Ascending aorta (tissue), 2 donors: ENCODE results near the gene SAP130. TPM values are rescaled to one million over a fixed set of nuclear protein-coding genes. Genes with fewer than 3 reads are reported as not detected.

ENCODE experiments used
- DNase-seq, 2 donors: peaks; one replicate each; pipeline ENCODE4 v3.0.0-alpha.2; 2019; ENCODE audit warnings: low spot score in 2 of 2
- H3K27ac ChIP-seq, 2 donors: fragments of 200-600 bp; sonication (generic); one replicate each; pipeline ENCODE4 v1.5.1; 2016 to 2017; ENCODE audit warnings: mild to moderate bottlenecking in 1 of 2
- H3K27me3 ChIP-seq: fragments of 200-600 bp; sonication (generic); one replicate; pipeline ENCODE4 v1.5.1; 2017
- H3K36me3 ChIP-seq, 2 donors: fragments of 200-600 bp; sonication (generic); one replicate each; pipeline ENCODE4 v1.5.1; 2016
- H3K4me1 ChIP-seq, 2 donors: fragments of 200-600 bp; sonication (generic); one replicate each; pipeline ENCODE4 v1.5.1; 2016 to 2017; ENCODE audit warnings: mild to moderate bottlenecking in 1 of 2
- H3K4me3 ChIP-seq, 2 donors: fragments of 200-600 bp; sonication (generic); one replicate each; pipeline ENCODE4 v1.5.1; 2016 to 2017; ENCODE audit warnings: mild to moderate bottlenecking in 1 of 2
- H3K9me3 ChIP-seq, 2 donors: fragments of 200-600 bp; sonication (generic); one replicate each; pipeline ENCODE4 v1.5.1; 2016
- intact Hi-C: fragments of 100-400 bp; cut with DNase I; formaldehyde crosslinking; loops from one replicate; pipeline ENCODE4 v1.15.1; 2023
- total RNA-seq: library from RNA; depleted of rRNA; stranded (reverse); fragments of >200 nt; gene quantifications from one replicate; pipeline ENCODE4 v1.1.0, GENCODE V29; 2016
- TF ChIP-seq, protein P1 (sequence below), 3 experiments: fragments of 200-600 bp in 2 of 3; fragments of 450-650 bp in 1 of 3; sonication (generic) in 2 of 3; IDR thresholded peaks; one replicate each; pipeline ENCODE4 v1.5.1; 2016 to 2019; ENCODE audit warnings: antibody characterized with exemption in 3 of 3, mild to moderate bottlenecking in 1 of 3, moderate library complexity in 1 of 3

SAP130 gene
- total RNA-seq, 1 donor from 2014 or later, result 2.8 TPM

DNA sequence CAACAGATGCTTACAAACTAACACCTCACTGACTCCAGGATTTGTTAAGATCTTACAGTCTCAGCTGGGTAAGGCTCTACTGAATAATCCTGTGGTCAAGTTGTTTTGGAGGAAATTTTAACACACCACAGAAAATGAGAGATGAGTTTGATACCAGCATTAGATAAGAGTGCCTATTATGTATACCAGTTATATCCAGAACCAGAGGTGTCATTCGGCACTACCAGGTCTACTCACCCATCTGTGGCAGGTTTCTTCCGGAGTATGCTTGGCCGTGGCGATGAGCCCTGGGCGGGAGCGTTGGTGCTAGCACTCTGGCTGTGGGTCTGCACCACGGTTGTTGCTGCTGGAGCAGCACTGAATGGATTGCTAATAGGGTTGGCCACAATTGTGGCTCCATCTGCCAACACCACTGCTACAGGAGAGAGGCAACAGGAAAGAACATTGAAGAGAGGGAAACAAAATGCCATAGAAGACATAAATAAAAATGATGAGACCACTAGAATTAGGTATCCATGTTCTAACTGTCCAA lies 41.2 kb downstream of the SAP130 start:
- Histone ChIP-seq H3K9me3 (no peaks in the 10 kb centered on the region), H3K36me3 (peaks cover 54 to 80% of the 10 kb centered on the region in 2 donors), H3K4me3 (no peak overlapping the region), H3K27me3 (no peaks in the 10 kb centered on the region), H3K4me1 (no peaks in the 10 kb centered on the region), H3K27ac (no peak overlapping the region)
- intact Hi-C loops, result no loop called here
- DNase-seq, result no peak
- TF ChIP-seq, protein P1, sequence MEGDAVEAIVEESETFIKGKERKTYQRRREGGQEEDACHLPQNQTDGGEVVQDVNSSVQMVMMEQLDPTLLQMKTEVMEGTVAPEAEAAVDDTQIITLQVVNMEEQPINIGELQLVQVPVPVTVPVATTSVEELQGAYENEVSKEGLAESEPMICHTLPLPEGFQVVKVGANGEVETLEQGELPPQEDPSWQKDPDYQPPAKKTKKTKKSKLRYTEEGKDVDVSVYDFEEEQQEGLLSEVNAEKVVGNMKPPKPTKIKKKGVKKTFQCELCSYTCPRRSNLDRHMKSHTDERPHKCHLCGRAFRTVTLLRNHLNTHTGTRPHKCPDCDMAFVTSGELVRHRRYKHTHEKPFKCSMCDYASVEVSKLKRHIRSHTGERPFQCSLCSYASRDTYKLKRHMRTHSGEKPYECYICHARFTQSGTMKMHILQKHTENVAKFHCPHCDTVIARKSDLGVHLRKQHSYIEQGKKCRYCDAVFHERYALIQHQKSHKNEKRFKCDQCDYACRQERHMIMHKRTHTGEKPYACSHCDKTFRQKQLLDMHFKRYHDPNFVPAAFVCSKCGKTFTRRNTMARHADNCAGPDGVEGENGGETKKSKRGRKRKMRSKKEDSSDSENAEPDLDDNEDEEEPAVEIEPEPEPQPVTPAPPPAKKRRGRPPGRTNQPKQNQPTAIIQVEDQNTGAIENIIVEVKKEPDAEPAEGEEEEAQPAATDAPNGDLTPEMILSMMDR (IDR thresholded peaks at IDR 0.05), result no peak

DNA sequence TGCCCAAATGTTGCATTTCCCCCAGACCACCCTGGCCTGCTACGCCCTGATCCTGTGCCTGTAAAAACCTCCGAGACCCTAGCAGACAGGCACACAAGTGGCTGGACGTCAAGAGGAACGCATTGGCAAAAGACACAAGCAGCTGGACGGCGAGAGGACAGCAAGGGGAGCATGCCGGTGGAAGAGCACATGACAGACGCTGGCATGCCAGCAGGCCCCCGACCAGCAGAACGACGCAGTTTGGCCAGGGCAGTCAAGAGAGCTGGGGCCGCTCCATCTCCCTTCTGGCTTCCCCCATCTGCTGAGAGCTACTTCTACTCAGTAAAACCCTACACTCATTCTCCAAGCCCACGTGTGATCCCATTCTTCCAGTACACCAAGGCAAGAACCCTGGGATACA lies 42.1 kb downstream of the SAP130 start:
- TF ChIP-seq, protein P1 (IDR thresholded peaks at IDR 0.05), result no peak
- Histone ChIP-seq H3K4me3 (no peak overlapping the region), H3K36me3 (peaks cover 54 to 80% of the 10 kb centered on the region in 2 donors), H3K9me3 (no peaks in the 10 kb centered on the region), H3K27me3 (no peaks in the 10 kb centered on the region), H3K4me1 (no peaks in the 10 kb centered on the region), H3K27ac (no peak overlapping the region)
- intact Hi-C loops, result no loop called here
- DNase-seq, result no peak

DNA sequence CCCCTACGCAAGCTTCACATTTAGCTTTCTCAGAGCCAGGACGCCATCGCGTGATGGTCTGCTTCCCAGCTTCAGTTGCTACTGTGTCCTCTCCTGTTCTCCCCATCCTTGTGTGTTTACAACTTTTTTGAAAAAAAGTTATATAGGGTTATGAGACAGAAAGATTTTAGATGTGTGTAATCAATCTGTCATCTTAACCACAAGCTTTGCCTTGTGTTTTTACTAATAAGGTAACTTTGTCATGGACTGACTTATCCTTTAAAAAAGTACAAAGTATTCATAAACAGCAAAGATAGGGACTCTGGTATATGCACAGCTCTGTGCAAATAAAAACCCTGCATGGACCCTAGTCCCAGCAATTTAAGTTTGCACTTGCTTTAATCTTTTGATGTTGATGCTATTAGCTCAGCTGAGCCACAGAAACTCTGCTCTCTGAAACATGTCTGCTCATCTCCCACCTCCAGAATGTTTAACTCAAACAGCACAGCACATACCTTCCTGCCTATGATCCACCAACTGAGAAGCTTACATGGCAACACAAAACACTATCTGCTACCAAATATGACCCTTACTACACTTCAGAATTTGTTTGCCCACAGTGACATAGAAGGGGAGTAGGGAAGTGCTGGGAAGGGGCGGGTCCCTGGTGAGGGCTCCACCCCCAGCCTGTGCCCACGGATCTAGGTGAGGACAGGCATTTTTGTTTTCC lies 42.7 kb downstream of the SAP130 start:
- Histone ChIP-seq H3K4me1 (no peaks in the 10 kb centered on the region), H3K27ac (no peak overlapping the region), H3K4me3 (no peak overlapping the region), H3K9me3 (no peaks in the 10 kb centered on the region), H3K36me3 (peaks cover 54 to 80% of the 10 kb centered on the region in 2 donors), H3K27me3 (no peaks in the 10 kb centered on the region)
- DNase-seq, result no peak
- intact Hi-C loops, result no loop called here
- TF ChIP-seq, protein P1 (IDR thresholded peaks at IDR 0.05), result no peak

DNA sequence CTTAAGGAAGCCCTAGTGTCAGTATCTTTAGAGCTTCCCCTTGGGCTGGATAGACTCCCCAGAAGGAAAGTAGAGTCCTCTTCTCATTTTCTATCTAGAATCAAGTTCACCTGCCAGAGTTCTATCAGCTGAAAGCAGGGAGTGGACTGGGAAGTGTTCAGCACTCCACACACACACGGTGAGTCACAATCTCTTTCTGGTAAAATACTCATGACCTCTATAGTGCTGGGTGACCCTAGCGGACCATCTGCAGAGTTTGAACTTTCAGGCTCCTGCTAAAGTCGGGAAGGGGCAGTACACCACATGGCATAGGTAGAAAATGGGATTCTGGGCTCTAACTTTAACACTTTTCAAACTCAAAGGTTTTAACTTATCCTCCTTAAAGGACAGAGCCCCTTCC lies 43.3 kb downstream of the SAP130 start:
- TF ChIP-seq, protein P1 (IDR thresholded peaks at IDR 0.05), result no peak
- Histone ChIP-seq H3K27me3 (no peaks in the 10 kb centered on the region), H3K36me3 (peaks cover 51 to 75% of the 10 kb centered on the region in 2 donors)

DNA sequence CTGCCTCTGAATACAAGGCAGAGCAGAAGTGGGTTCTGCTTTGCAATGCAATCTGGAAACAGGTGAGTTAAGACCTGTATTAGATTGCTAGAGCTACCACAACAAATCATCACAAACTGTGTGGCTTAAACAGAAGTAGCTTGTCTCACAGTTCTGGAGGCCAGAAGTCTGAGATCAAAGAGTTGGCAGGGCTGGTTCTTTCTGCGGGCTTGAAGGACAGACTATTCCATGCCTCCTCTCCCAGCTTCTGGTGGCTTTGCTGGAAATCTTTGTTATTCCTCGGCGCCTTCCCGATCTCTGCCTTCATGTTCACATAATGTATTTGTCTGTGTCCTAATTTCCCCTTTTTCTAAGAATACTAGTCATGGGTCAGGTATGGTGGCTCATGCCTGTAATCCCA lies 58.4 kb downstream of the SAP130 start:
- Histone ChIP-seq H3K36me3 (peaks cover 33 to 52% of the 10 kb centered on the region in 2 donors), H3K27ac (no peak overlapping the region), H3K27me3 (no peaks in the 10 kb centered on the region), H3K9me3 (no peaks in the 10 kb centered on the region), H3K4me1 (no peaks in the 10 kb centered on the region), H3K4me3 (no peak overlapping the region)
- intact Hi-C loops, result no loop called here
- TF ChIP-seq, protein P1 (IDR thresholded peaks at IDR 0.05), result no peak
- no peak for DNase-seq

More for the DNA sequence above, 43.3 kb downstream of the SAP130 start:
- intact Hi-C loops, result no loop called here
- Histone ChIP-seq H3K27ac (no peak overlapping the region), H3K9me3 (no peaks in the 10 kb centered on the region), H3K4me3 (no peak overlapping the region), H3K4me1 (no peaks in the 10 kb centered on the region)
- no peak for DNase-seq
